SK-N-SH treated with all-trans-retinoic acid at 6 μM for 48 hours (cell line): ENCODE results near the gene CAMSAP2.

Experiments used
- GLIS3 ChIP-seq: fragments of 250-450 bp; sonication (Bioruptor Pico); IDR thresholded peaks from 2 replicates; pipeline ENCODE4 v1.5.0; 2020; ENCODE audit warnings: mild to moderate bottlenecking, moderate library complexity
- OSR1 ChIP-seq: fragments of 250-450 bp; sonication (Bioruptor Pico); IDR thresholded peaks from 2 replicates; pipeline ENCODE4 v1.8.0; 2022; ENCODE audit warnings: moderate library complexity, mild to moderate bottlenecking, inconsistent platforms
- RARB ChIP-seq: fragments of 250-450 bp; sonication (Bioruptor Pico); IDR thresholded peaks from 2 replicates; pipeline ENCODE4 v1.8.0; 2021; ENCODE audit warnings: mild to moderate bottlenecking, moderate library complexity
- TOX ChIP-seq: fragments of 250-450 bp; sonication (Bioruptor Pico); IDR thresholded peaks from 2 replicates; pipeline ENCODE4 v1.8.0; 2021; ENCODE audit warnings: mild to moderate bottlenecking, moderate library complexity, borderline replicate concordance
- ZFP30 ChIP-seq: fragments of 450-650 bp; formaldehyde crosslinking; IDR thresholded peaks from 2 replicates; pipeline ENCODE4 v1.5.0; 2022; ENCODE audit warnings: mild to moderate bottlenecking, moderate library complexity
- ZNF70 ChIP-seq: fragments of 450-650 bp; formaldehyde crosslinking; IDR thresholded peaks from 2 replicates; pipeline ENCODE4 v1.5.0; 2020; ENCODE audit warnings: mild to moderate bottlenecking, moderate library complexity

DNA sequence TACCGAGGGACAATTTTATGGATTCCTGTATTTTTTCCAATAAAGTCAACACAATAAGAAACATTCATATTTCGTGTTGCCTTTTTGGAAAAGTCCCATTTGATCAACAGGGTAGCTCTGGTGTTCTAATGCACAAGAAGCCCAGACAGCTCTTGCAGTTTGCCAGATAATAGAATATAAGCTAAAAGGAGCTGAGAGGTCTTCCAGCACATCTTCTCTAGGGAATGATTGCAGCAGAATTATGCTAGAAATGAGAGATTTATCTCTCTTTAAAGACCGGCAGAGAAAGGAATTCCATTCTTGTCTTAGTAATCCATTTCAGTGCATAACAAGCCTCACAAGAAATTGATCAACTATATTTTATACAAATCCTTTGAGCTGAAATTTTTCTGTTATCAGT is 44.0 kb upstream of the CAMSAP2 start:
- TF ChIP-seq TOX (CRISPR knock-in tag) = no peak
- no peak for TF ChIP-seq OSR1 (CRISPR knock-in tag)
- no peak for TF ChIP-seq RARB (CRISPR knock-in tag)
- no peak for TF ChIP-seq GLIS3
- no peak for TF ChIP-seq ZFP30 (CRISPR knock-in tag)
- TF ChIP-seq ZNF70 (CRISPR knock-in tag) = no peak
